Measurements from ENCODE around the gene ZFYVE28.

ZFYVE28 gene

DNA sequence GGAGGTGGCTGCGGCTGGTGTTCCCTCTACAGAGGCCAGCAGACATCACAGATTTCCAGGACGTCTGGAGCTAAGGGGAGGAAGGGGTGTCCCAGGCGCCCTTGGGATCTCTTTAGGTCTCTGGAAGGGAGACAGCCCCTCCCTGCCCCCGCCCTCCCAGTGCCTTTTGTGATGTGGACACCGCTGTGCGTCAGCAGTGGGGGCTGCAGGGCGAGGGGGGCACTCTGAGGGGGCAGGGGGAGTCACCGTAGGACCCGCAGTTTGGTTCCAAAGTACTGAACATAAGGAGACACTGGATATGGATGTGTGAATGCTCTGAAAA, 130.9 kb downstream of the ZFYVE28 start:
- DNase-seq: peak; percentile 10 to 37
- H3K36me3 ChIP-seq: no peaks in the 10 kb centered on the region
- no peaks in the 10 kb centered on the region for H3K27me3 ChIP-seq
- no peak overlapping the region for H3K27ac ChIP-seq
- H3K4me3 ChIP-seq: no peak overlapping the region
- H3K4me1 ChIP-seq: no peaks in the 10 kb centered on the region
- intact Hi-C loops (cut with DNase I; ENCODE audit: low total_unique reads): no loop called here
- no peaks in the 10 kb centered on the region for H3K9me3 ChIP-seq
- no peak for TF ChIP-seq CTCF (IDR thresholded peaks at IDR 0.05)

GRCh38 chr4:2286904-2287593, 131.4 kb downstream of the ZFYVE28 start:
- Histone ChIP-seq H3K4me1 (no peaks in the 10 kb centered on the region), H3K27me3 (no peaks in the 10 kb centered on the region), H3K4me3 (no peak overlapping the region), H3K27ac (no peak overlapping the region), H3K9me3 (no peaks in the 10 kb centered on the region), H3K36me3 (no peaks in the 10 kb centered on the region)
- intact Hi-C loops (cut with DNase I; ENCODE audit: low total_unique reads): no loop called here
- no peak for TF ChIP-seq CTCF (IDR thresholded peaks at IDR 0.05)
- peak; percentile 16 to 48 for DNase-seq

DNA sequence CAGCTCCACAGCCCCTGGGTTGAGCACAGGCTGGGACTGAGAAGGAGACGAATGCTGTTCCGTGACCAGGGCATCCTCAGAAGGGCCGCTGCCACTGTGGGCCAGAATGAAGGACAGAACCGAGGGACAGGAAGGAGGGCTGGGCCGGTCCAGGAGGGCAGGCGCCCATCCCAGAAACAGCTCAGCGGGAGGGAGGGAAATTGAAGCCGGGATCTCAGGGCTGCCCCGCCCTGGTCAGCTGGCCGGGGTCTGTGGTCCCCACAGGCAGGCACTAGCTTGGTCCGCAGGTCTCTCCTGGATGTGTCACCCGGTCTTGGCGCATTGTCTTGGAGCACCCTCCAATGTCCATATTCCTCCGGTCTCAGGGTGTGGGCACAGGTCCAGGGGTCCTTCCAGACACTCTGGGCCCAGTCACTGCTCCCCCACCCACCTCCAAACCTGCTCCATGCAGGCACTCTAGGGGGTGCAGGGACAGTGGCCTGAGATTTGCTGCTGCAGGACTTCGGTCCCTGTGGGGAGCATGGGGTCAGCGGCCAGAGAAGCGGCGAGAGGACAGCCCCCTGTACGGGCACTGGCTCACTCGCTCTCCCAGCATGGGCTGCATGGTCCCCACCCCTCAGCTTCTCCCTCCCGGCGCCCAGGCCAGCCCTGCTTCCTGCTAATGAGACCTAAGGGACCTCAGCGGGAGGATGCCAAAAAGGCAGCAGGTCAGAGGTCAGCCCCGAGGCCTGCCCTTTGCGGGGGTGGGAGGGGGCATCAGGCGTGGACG, 132.6 kb downstream of the ZFYVE28 start:
- no peak overlapping the region for H3K4me3 ChIP-seq
- H3K4me1 ChIP-seq: no peaks in the 10 kb centered on the region
- no peaks in the 10 kb centered on the region for H3K9me3 ChIP-seq
- H3K36me3 ChIP-seq: no peaks in the 10 kb centered on the region
- DNase-seq: peak; percentile 9 to 46
- intact Hi-C loops (cut with DNase I; ENCODE audit: low total_unique reads): no loop called here
- H3K27ac ChIP-seq: no peak overlapping the region
- no peak for TF ChIP-seq CTCF (IDR thresholded peaks at IDR 0.05)
- H3K27me3 ChIP-seq: no peaks in the 10 kb centered on the region

DNA sequence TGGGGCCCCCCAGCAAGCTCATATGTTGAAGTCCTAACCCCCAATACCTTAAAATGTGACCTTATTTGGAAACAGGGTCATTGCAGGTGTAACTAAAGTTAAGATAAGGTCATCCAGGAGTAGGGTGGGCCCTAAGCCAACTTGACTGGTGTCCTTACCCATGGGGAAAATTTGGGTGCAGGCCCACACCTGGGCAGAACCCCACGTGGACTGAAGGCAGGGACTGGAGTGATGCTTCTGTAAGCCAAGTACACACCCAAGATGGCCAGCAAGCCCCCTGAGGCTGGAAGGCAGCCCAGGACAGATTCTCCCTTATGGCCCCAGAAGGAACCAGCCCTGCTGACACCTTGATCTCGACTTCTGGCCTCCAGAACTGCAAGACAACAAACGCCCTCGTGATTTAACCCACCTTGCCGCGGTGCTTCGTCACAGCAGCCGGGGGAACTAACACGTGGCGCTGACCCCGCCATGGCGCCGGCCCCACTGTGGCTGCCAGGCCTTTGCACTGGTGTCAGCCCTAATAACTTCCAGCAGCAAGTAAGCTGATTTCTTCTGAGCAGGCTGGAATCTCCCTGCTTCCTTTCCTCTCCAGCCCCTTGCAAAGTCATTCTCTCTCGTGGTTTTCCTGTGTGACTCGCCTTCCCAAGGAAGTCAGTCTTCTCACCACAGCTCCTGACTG, 133.4 kb downstream of the ZFYVE28 start:
- no peaks in the 10 kb centered on the region for H3K9me3 ChIP-seq
- no peak overlapping the region for H3K27ac ChIP-seq
- peak; percentile 13 to 25 for DNase-seq
- intact Hi-C loops (cut with DNase I; ENCODE audit: low total_unique reads): no loop called here
- no peak overlapping the region for H3K4me3 ChIP-seq
- no peaks in the 10 kb centered on the region for H3K4me1 ChIP-seq
- no peaks in the 10 kb centered on the region for H3K36me3 ChIP-seq
- no peak for TF ChIP-seq CTCF (IDR thresholded peaks at IDR 0.05)
- H3K27me3 ChIP-seq: no peaks in the 10 kb centered on the region

DNA sequence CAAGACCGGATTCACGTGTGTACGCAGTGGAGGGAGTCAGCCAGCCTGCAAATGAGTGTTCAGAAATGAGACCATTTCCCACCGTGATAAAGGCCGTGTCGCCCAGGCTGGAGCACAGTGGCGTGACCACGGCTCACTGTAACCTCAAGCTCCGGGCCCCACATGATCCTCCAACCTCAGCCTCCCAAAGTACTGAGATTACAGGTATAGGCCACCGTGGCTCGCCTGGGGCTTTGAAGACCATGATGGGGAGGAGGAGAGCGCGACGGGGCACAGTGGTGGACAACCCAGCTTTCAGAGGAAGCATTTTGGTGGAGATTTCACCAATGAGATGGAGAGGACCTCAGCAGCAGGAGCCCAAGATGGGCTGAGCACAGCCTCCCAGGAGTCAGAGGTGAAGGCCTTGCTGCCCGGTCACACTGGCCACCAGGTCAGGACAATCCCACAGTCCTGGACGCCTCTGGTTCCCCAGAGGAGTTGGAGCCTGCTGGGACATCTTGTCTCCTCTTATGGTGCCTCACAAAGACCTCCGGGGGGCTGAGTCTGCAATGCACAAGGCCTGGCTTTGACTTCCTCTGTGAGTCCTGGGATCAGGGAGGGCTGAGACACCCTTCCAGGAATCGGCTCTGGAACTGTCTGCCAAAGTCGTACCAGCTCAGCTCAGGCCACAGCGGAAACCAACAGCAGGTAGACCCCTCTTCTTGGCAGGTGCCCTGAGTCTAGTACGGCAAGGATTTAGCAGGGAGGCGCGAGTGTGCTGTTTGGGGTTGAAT, 134.1 kb downstream of the ZFYVE28 start:
- H3K36me3 ChIP-seq: no peaks in the 10 kb centered on the region
- H3K27me3 ChIP-seq: no peaks in the 10 kb centered on the region
- no peak for DNase-seq
- intact Hi-C loops (cut with DNase I; ENCODE audit: low total_unique reads): no loop called here
- H3K27ac ChIP-seq: no peak overlapping the region
- no peaks in the 10 kb centered on the region for H3K9me3 ChIP-seq
- H3K4me3 ChIP-seq: no peak overlapping the region
- TF ChIP-seq CTCF (IDR thresholded peaks at IDR 0.05): no peak
- H3K4me1 ChIP-seq: no peaks in the 10 kb centered on the region

Data from tibial artery (tissue), 4 donors.